Measurements from ENCODE around the gene JAKMIP1.

GRCh38 chr4:6226506-6226905 lies 26.2 kb upstream of the JAKMIP1 start:
- TF ChIP-seq ZNF274 (IDR thresholded peaks at IDR 0.05; ENCODE audit: low read depth, low read length) (no peak), POLR2A (IDR thresholded peaks at IDR 0.05; ENCODE audit: borderline replicate concordance, extremely low read depth, insufficient read depth, insufficient read length) (no peak), CTCF (IDR thresholded peaks at IDR 0.05 in 2 of 3, conservative IDR thresholded peaks at IDR 0.05 in 1 of 3; ENCODE audit: borderline replicate concordance in 1 of 3, insufficient read depth in 1 of 3, low read depth in 2 of 3, low read length in 2 of 3) (no peak), MAX (IDR thresholded peaks at IDR 0.05) (no peak), CEBPB (IDR thresholded peaks at IDR 0.05; ENCODE audit: low read depth) (no peak), POLR2AphosphoS5 (IDR thresholded peaks at IDR 0.05; ENCODE audit: low read depth, low read length) (no peak), REST (IDR thresholded peaks at IDR 0.05; ENCODE audit: low read depth) (no peak)
